Embryonic facial prominence (tissue), 1 donor: ENCODE results near the gene MUSTN1.

Source experiments
- DNase-seq: peaks from one replicate; pipeline ENCODE4 v3.0.0-alpha.2; 2016; ENCODE audit errors: extremely low spot score

Gene MUSTN1

GRCh38 chr3:52805270-52806039, 29.4 kb downstream of the MUSTN1 start:
- no peak for DNase-seq

GRCh38 chr3:52801839-52802238, 33.0 kb downstream of the MUSTN1 start:
- DNase-seq, result no peak

DNA sequence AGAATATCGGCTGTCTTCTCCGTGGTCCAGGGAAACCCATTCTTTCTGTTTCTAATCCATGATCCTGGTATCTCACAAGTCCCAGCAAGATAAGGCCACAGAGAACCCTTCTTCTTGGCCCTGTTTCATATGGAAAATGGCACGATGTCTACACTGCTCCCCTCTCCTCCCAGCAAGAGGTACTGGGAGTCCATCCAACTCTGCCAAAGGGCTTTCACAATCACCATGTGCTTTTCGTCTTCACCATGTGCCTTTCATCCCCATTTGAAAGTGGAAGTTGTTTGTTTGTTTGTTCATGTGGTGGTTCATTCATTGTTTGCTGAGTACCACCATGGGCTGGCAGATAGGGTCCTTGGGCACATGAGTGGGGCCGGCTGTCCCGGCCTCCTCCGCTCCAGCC, 34.7 kb downstream of the MUSTN1 start:
- DNase-seq, result no peak

DNA sequence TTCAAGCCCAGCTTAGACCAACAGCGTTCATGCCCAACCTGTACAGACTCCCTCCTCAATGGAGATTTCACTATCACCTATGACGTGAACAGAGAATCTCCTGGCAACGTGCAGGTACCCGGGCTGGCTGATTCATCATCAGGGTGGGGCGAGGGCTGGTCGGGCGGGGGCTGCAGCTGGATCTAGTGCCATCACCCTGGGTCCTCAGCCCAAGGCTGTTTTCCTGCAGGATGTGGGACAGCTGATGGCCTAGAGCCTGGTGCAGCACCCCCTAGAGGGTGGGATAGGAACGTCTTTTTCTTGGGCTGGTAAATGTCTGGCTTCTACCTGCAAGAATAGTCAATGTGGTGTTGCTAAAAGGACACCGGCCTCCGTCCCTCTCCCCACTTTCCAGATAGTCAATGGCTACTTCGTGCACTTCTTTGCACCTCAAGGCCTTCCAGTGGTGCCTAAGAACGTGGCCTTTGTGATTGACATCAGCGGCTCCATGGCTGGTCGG, 35.8 kb downstream of the MUSTN1 start:
- DNase-seq, result no peak

GRCh38 chr3:52798376-52798977, 36.3 kb downstream of the MUSTN1 start:
- DNase-seq, result no peak

- DNase-seq, result no peak
These were observed 38.4 kb downstream of the MUSTN1 start for GRCh38 chr3:52796411-52796810.

GRCh38 chr3:52795298-52795900, 39.4 kb downstream of the MUSTN1 start:
- no peak for DNase-seq

DNA sequence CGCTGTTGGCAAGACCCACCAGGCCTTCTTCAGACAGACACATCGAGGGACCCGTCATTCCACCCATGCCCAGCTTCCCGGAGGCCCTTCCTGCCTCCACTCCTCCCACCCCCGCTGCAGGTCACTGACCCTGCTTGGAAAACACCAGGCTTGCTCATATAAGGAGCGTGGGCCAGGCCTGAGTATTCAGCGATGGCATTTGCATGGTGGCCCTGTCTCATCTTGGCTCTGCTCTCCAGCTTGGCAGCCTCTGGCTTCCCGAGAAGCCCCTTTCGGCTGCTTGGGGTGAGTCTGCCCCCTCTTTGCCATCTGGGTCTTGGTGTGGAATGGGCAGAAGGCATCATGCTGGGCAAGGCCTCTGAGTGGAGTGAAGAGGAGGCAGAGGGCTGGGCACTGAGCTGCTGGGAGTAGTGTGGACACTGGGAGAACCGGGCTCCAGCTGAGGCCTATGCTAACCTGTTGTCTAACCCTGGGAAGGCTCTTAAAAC, 40.2 kb downstream of the MUSTN1 start, which contains the start of gene ITIH3:
ITIH3 (plus strand) TSS at position 185 of the 488 bp plus-strand sequence; CDS start at position 193, 8 bp downstream.
- no peak for DNase-seq

- DNase-seq, result no peak
These were observed 40.9 kb downstream of the MUSTN1 start for GRCh38 chr3:52793702-52794611.

GRCh38 chr3:52792961-52793695, 41.7 kb downstream of the MUSTN1 start:
- no peak for DNase-seq

DNA sequence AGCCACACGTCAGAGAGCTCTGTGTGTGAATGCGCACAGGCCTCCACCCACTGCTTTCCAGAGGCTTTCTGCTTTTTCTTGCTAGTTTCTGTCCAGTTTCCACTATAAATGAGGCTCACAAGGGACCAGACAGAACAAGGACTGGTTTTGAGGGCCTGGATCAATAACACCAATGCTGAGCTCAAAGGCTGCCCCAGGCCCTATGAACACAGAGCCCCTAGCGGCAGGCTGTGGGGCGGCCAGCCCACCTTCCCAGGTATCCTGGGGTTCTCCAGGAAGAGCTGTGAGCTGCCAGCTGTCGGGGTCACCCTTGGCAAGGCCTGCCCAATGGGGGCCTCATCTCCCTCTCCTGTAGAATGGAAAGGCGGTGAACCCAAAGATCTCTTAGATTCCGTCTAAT, 42.4 kb downstream of the MUSTN1 start:
- no peak for DNase-seq

GRCh38 chr3:52791928-52792327, 42.9 kb downstream of the MUSTN1 start:
- DNase-seq, result no peak

DNA sequence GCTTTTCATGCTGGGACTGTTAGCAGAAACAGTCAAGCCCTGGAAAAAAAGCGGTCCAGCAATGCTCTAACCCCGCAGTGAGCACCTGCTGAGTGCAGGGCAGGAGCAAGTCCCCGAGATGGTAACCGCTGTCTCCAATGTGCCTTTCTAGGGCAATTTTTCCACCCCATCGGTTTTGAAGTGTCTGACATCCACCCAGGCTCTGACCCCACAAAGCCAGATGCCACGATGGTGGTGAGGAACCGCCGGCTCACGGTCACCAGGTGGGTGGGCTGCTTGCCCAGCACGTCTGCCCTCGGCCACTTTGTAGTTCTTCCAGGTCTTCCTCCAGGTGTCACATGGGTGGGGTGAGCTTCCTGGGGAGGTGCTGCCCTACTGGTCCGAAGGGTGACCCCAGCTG, 43.5 kb downstream of the MUSTN1 start:
- no peak for DNase-seq

- DNase-seq, result no peak
These were observed 44.1 kb downstream of the MUSTN1 start for GRCh38 chr3:52790741-52791140.

- DNase-seq, result no peak
These were observed 44.5 kb downstream of the MUSTN1 start for GRCh38 chr3:52790337-52790736.

GRCh38 chr3:52789746-52790040, 45.1 kb downstream of the MUSTN1 start:
- DNase-seq, result no peak

DNA sequence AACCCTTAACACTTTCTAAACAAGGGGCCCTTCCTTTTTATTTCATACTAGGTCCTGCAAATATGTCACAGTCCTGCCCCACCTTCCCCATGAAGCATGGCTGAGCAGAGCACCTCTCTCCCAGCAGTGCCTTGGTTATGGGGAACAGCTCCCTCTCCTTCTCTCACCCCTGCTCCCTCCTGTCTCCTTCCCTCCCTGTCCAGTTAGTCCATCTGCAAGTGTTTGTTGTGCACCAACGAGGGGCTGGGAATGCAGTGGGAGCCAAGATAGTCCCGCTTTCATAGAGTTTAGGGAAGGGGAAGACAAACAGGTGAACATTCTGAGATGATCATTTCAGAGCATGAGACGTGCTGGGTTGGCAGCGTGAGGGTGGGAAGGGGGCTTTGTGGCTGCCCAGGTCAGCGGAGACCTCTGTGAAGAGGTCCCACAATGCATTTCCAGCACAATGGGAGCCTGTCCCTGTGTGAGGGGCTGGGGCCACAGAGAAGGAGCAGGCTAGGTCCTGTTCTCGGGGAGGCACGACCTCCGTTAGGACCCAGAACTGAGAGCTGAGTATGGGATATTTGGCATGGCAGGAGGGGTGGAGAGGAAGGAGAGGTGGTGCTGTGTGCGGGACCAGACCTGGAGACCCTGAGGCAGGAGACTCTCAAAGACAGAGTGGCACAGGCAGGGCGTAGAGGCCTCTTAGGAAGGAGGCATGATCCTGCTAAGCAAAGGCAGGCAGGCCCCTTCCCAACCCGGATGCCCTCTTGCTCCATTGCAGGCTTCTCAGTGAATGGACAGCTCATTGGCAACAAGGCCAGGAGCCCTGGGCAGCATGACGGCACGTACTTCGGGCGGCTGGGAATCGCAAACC, 45.7 kb downstream of the MUSTN1 start:
- no peak for DNase-seq

DNA sequence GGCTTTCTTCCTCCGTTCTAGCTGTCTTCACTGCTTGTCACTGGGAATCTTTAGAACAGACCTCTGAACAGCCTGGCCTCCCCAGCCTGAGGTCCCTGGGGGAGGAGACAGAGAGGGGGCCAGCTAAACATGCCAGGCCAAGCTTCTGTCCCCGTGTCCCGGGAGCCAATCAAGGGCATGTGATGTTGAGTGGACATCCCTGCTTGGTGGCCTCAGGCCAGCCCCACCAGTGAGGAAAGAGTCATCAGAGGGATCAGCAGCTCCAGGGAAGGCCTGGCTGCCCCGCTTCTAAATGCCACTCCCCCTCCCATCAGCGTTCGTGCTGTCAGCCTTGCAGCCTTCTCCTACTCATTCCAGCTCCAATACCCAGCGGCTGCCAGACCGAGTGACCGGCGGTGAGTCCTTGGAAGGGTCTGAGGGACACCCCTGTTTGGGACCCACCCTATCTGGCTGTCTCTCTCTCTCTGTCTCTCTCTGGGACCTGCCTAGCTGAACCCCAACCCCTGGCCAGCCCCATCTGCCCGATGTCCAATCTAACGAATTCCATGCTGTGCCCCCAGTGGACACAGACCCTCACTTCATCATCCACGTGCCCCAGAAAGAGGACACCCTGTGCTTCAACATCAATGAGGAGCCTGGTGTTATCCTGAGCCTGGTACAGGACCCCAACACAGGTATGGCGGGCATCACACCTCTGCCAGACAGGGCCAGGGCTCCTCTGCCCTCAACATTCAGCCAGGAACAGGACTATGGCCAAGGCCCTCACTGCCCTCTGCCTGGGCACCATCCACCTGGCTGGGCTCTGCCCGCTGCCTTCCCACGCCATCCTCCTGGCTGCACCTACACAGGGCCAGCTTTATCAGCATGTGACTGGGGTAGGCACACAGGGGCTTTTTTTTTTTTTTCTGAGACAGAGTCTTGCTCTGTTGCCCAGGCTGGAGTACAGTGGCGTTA, 46.9 kb downstream of the MUSTN1 start:
- DNase-seq, result no peak

DNA sequence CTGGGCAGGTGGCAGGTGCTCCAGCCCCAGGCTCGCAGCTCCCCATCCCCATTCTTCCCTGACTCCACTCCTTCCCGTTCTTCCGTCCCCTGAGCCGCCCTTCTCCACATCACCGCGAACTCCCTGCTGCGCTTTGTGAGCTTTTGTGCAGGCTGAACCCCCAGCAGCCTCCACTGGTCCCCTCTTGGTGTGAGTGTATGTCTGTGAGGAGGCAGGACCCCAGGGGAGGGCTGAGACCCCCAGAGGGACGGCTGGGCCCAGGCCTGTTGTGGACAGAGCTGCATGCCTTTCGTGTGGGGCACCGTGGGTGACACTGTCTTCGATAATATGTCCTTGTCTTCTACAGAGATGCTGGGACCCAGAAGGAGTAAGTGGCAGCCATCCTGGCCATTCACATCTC, 47.6 kb downstream of the MUSTN1 start:
- DNase-seq, result no peak
